Stimulated activated CD4-positive, alpha-beta T cell treated with anti-CD3 and anti-CD28 coated beads, Interleukin-1b, Interleukin-23, amount 100 ng/mL, for 48 hours (primary cell): ENCODE results near the gene FAM241B.

Experiments
- DNase-seq: peaks from one replicate; pipeline ENCODE4 v3.0.0-alpha.2; 2020

The FAM241B gene

GRCh38 chr10:69649786-69650550 is 19.9 kb downstream of the FAM241B start:
- no peak for DNase-seq

DNA sequence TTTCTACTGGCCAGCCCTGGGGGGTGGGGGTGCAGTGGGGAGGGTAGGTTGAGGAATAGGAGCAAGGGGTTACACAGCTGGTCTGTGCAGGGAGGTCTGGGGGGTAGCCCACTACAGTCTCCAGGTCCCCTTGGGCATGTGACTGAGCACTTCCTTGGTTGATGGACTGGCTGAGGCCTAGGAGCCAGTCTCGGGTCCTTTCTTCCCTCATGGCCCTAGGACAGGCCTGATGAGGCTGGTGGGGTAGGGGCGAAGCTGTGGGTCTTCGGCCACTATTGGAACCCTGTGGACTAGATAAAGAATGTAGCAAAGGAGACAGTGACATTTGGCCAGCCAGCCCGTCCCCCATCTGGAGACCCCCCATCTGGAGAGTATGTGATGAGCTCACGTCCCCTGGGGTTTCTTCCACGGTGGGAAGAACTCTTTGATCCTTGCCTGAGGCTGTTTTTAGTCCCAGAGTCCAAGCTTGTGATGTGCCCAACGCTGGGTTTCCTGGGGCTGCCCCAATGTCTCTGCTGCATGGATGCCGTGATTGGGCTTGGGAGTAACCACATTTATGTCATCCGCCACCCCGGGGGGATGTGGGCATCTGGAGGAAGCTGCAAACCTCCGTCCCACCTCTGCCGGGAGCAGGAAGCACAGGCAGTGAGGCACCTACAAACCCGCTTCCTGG is 20.7 kb downstream of the FAM241B start:
- DNase-seq = no peak

DNA sequence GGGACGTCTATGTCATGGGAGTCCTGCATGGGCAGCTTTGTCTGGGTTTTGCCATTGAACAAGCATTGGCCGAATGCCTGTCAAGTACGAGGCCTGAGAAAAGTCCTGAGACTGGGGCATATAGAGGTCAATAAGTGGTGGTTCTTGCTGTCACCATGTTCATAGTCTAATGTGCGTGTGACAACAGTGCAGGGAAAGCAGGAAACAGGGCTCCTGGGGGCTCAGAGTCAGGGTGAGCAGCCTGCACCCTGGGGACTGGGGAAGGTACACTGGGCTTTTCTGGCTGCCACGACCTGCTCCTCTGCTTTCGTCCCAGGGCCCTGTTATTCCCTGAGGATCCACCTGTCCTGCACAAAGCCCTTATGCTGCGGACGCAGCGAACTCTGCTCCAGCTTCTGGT is 21.3 kb downstream of the FAM241B start:
- DNase-seq = no peak

GRCh38 chr10:69652111-69652856 is 22.2 kb downstream of the FAM241B start:
- no peak for DNase-seq

- DNase-seq = no peak
Observed at GRCh38 chr10:69652857-69653199, 22.8 kb downstream of the FAM241B start.

DNA sequence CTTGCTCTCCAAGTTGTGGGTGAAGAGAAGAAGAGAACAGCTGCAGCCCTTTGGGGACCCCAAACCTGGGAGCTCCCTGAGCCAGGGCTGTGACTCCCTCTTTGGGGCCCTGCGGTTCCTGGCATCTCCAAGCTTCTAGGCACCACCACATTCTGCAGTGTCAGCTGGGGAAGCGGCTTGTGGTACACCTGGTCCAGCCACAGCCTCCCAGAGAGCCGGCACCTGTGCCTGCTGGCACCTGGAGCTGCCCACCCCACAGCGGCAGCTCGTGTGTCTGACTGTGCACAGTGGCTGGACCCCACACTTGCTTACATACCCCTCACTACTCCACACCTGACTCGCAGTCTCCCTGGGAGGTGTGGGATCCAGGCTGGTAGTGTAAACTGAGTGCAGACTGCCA is 23.5 kb downstream of the FAM241B start:
- DNase-seq = no peak

- DNase-seq = no peak
Observed at GRCh38 chr10:69655124-69655867, 25.2 kb downstream of the FAM241B start.

DNA sequence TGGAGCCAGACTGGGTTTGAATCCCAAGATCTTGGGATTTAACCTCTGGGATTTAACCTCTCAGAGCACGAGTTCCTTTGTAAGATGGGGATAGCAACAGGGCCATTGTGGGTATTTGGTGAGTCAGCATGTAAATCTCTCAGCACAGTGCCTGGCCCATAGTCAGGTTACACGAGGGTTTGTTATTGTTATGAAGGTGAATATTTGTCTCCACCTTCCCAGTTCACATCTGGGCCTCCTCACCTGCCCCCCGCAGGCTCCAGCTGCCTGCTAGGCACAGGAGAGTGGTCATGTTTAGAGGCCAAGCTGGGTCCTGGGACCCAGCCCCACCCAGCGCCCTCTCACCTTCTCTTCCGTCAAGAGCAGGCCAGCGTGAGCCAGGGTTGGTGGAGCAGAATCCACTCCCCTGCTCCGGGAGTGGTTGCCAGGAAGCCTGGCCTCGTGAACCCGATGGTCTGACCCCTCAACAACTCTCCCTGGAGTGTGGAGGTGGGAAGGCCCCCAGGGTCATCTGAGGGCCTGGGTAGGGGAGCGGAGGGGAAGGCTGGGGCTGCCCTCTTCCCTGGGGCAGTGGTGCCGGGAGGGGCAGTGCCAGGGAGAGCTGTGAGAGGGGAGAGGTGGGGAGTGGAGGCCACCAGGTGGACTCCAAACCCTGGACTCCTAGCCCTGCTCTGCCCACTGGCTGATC is 26.0 kb downstream of the FAM241B start:
- DNase-seq = no peak

DNA sequence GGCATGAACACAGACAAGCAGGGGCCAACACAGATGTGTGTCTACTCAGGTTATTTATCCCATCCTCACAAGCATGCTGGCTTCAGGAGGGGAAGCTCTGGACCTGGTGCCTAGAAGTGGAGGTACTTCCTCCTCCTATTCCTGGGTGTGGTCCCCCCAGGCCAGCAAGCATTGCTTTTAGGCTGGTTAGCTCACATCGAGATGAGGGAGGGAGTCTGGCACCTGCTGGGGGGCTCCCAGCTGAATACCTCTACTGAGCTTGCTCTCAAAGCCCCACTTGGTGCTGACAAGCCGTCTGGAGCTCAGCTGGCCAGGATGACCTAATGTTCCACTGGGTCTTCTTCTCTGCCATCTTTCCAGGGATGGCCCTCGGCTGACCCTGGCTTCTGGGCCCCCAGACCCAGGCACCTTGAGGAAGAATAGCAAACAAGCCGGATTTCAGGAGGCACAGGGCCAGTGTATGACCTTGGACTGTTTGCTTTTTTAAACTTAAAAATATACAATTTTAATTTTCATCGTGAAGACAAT is 26.8 kb downstream of the FAM241B start:
- no peak for DNase-seq

DNA sequence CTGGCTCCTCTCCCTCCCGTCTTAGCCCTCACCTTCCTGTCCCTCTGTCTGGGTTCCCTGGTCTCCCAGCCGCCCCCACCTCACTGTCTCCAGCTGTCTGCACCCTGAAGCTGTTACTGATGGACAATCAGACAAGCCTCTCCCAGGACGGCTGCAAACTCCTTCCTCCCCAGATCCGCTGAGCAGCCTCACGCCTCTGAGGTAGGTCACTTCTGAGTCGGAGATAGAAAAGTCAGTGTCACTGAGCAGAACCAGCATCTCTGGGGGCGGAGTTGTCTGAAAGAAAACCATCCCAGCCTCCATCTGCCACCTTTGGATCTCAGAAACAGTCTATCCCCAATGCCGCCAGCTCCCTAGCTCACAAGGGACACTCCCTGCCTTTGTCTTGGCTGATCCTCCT is 27.4 kb downstream of the FAM241B start:
- no peak for DNase-seq

GRCh38 chr10:69657866-69658265 is 27.8 kb downstream of the FAM241B start:
- no peak for DNase-seq

DNA sequence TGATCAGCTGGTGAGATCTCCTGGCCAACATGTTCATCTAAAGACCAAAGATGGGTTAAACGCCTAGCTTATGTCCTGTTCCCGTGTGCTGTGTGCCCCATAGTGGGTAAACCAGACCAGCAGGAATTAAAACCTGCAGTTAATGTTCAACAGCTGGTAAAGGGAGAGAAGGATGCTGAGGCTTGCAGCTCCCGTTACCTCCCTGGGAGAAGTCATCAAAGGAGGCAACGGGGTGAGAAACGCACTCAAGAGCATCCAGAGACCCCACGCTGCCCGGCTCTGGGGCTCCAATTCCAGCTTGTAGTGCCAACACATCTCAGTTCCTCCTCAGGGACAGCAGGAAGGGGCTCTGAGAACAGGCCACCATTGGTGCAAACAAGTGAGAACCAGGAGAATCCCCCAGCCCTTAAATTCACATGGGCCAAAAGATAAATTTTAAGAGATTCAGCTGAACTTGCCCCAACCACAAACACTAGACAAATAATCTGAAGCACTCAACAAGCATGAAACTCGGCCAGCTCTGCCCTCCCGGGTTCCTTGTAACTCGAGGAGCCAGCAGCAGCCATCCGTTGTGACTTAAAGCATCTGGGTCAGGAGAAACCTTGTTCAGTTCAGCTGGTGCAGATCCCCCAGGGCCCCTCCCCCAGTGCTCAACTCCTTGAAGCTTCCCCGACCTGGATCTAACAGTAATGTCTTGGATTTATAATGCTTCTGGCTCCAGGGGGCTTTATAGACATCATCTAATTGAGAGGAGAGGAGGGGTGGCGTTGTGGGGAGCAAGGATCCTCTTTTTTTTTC is 29.4 kb downstream of the FAM241B start:
- DNase-seq = no peak

DNA sequence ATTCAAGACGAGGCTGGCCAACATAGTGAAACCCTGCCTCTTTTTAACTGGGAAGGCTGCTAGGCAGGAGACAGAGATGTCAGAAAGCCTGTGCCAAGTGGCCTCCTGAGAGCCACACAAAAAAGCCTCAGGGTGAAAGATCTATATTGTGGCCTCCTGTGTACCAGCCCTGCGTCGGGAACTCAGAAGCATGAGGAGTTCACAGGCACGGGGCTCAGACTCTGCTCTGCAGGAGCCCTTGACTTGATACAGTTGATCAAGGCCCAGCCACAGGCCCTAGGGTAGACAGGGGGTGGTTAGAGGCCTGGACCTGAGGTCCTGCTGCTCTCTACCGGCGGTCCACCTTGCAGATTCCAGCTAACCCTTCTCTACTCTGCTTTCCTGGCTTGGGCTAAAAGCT is 30.2 kb downstream of the FAM241B start:
- DNase-seq = no peak

DNA sequence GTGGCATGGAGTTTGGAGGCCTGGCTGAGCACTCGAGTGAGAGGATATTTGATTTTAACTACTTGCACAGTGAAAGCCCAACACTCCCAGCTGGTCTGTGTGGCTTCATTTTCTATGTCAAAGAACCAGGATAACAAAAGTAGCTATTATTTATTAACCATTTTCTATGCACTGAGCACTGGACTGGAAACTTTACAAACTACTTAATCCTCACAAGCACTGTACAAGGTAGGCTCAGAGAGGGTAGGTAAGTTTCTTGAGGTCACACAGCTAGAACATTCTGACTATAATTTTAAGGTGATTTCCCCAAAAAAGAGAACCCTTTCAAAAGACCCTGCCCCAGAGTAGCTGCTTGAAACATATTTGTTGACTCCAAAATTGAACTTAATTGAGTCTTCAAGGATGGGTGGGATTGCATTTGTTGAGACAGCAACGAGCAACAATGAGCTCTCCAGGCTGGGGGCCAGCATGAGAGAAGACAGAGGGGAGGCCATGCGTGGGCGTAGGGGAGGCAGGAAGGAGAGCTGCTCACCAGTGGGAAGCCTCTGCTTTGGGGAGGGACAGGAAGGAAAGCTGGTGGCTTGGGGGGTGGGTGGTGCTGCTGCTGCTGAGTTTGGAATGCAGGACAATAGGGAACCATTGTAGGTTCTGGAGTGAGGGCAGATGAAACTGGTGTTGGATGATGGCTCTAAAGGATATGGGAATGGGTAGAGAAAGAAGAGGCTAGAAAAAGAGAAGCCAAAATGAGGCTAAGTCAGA is 31.5 kb downstream of the FAM241B start:
- no peak for DNase-seq

- DNase-seq = no peak
Observed at GRCh38 chr10:69662173-69662877, 32.3 kb downstream of the FAM241B start.

GRCh38 chr10:69662901-69663300 is 32.9 kb downstream of the FAM241B start:
- no peak for DNase-seq

DNA sequence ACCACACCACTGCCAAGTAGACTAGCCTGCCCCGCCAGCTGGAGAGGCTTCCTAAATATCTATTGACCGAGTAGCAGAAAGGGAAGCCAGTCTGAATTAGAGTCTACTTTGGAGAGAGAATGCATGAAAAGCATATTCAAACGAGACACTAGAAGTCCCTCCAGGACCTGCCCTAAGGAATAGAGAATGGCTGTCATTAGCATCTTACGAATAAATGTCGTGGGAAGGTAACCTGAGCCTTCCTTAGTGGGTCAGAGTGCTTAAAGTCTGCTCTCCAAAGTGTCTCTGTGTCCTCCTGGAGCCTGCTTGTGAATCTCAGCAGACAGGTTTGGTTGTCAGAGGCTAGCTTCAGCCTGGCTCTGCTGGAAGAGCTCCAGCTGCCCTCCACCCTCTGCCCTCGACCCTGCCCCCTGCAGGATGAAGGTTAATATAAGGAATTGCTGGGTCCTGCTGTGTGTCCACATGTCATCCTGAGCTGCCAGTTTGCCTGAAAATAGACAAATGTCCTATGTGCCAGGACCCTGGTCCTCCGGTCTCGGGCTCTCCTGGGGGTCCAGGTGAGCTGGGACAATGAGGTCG is 33.4 kb downstream of the FAM241B start:
- DNase-seq = no peak

GRCh38 chr10:69665474-69666320 is 35.6 kb downstream of the FAM241B start:
- no peak for DNase-seq

DNA sequence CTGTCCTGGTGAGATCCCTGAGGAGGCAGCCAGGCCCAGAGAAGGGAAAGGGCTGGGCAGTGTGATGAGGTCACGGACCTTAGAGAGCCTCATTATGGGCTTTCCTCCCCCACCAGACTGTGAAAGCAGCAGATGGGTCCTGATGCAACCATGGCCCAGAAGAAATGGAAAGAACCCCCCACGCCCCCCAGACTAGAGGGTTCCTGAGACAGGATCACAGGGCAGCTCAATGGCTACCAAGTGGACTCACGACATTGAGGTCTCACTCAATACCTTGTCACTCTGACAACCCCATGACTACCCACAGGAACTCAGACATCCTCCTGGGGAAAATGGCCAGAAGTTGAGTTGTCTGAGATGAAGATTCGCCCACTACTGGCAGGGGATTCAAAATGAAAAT is 36.7 kb downstream of the FAM241B start:
- no peak for DNase-seq
